COR-L47 (cell line): Measurements from ENCODE around the gene PARP8.
A peak's percentile ranks its signal among the peaks of the same experiment; 100 is the strongest.

Experiments used
- DNase-seq: peaks from one replicate; lab custom pipeline; 2025; lab: John Stamatoyannopoulos, UW

The PARP8 gene

GRCh38 chr5:50846261-50846660, 179.8 kb downstream of the PARP8 start:
- DNase-seq: no peak

GRCh38 chr5:50849554-50849953, 183.1 kb downstream of the PARP8 start:
- DNase-seq: no peak

- DNase-seq: no peak
Observed at GRCh38 chr5:50853151-50853550, 186.7 kb downstream of the PARP8 start.

GRCh38 chr5:50854082-50854481, 187.6 kb downstream of the PARP8 start:
- no peak for DNase-seq

GRCh38 chr5:50855001-50855400, 188.6 kb downstream of the PARP8 start:
- DNase-seq: no peak

GRCh38 chr5:50856401-50857119, 190.1 kb downstream of the PARP8 start:
- no peak for DNase-seq

GRCh38 chr5:50863534-50864170, 197.2 kb downstream of the PARP8 start:
- DNase-seq: no peak

GRCh38 chr5:50864466-50864865, 198.0 kb downstream of the PARP8 start:
- no peak for DNase-seq

- DNase-seq: no peak
Observed at GRCh38 chr5:50866415-50866814, 200.0 kb downstream of the PARP8 start.

GRCh38 chr5:50867140-50867539, 200.7 kb downstream of the PARP8 start:
- no peak for DNase-seq

GRCh38 chr5:50873595-50874277, 207.3 kb downstream of the PARP8 start:
- DNase-seq: no peak

- DNase-seq: no peak
Observed at GRCh38 chr5:50874306-50875001, 208.0 kb downstream of the PARP8 start.

- no peak for DNase-seq
Observed at GRCh38 chr5:50875002-50875344, 208.5 kb downstream of the PARP8 start.

- no peak for DNase-seq
Observed at GRCh38 chr5:50878470-50878869, 212.0 kb downstream of the PARP8 start.

GRCh38 chr5:50881407-50881806, 215.0 kb downstream of the PARP8 start:
- no peak for DNase-seq

- no peak for DNase-seq
Observed at GRCh38 chr5:50886657-50887345, 220.4 kb downstream of the PARP8 start.

GRCh38 chr5:50887889-50888633, 221.6 kb downstream of the PARP8 start:
- no peak for DNase-seq

GRCh38 chr5:50888751-50889150, 222.3 kb downstream of the PARP8 start:
- no peak for DNase-seq

GRCh38 chr5:50889790-50890189, 223.4 kb downstream of the PARP8 start:
- DNase-seq: peak; percentile 12
